NCI-H345 treated with DMSO at 0.1 percent for 48 hours (cell line): Measurements from ENCODE around the gene ZNF564.
A peak's percentile ranks its signal among the peaks of the same experiment; 100 is the strongest.
"Not testable (repeated sequence)": the region's sequence is repeated elsewhere in the genome, so short reads cannot be mapped to it uniquely, and the experiment has no call there.

Experiments used
- DNase-seq: peaks from one replicate; lab custom pipeline; 2025; ENCODE audit not compliant: unreplicated experiment; lab: John Stamatoyannopoulos, UW

ZNF564 gene

GRCh38 chr19:12497032-12497431, 54.2 kb downstream of the ZNF564 start:
- no peak for DNase-seq

GRCh38 chr19:12496480-12496879, 54.8 kb downstream of the ZNF564 start:
- DNase-seq: no peak

- peak; percentile 43 for DNase-seq
These were observed 56.1 kb downstream of the ZNF564 start for GRCh38 chr19:12495002-12495802.

- no peak for DNase-seq
These were observed 56.9 kb downstream of the ZNF564 start for GRCh38 chr19:12494260-12494860.

- not testable (repeated sequence) for DNase-seq
These were observed 65.0 kb downstream of the ZNF564 start for GRCh38 chr19:12486265-12486783.

- DNase-seq: no peak
These were observed 65.7 kb downstream of the ZNF564 start for GRCh38 chr19:12485571-12485970.

- DNase-seq: no peak
These were observed 66.2 kb downstream of the ZNF564 start for GRCh38 chr19:12485052-12485416.

- peak; percentile 13 for DNase-seq
These were observed 66.8 kb downstream of the ZNF564 start, which contains the start of gene ZNF709 for GRCh38 chr19:12484371-12485051. Gene ZNF709 (minus strand): TSS chr19:12484816. CDS start chr19:12484657, 159 bp downstream.

GRCh38 chr19:12484011-12484370, 67.3 kb downstream of the ZNF564 start:
- DNase-seq: no peak

- DNase-seq: no peak
These were observed 68.8 kb downstream of the ZNF564 start for GRCh38 chr19:12482509-12482886.

GRCh38 chr19:12481781-12482508, 69.3 kb downstream of the ZNF564 start:
- no peak for DNase-seq

GRCh38 chr19:12478234-12478941, 72.9 kb downstream of the ZNF564 start:
- DNase-seq: no peak
